GM10248 (cell line): Measurements from ENCODE around the gene KHSRP.
"Not testable (repeated sequence)": the region's sequence is repeated elsewhere in the genome, so short reads cannot be mapped to it uniquely, and the experiment has no call there.

Experiments used
- CTCF ChIA-PET: fragments of 300-600 bp; sonication (Branson Sonifier 250); formaldehyde crosslinking; extraction: SDS; loops from one replicate; lab custom pipeline; 2021; ENCODE audit warnings: antibody characterized with exemption; lab: Yijun Ruan, JAX
- POLR2A ChIA-PET: fragments of 350-650 bp; sonication (Branson Sonifier 250); formaldehyde crosslinking; extraction: SDS; loops from one replicate; lab custom pipeline; 2020; ENCODE audit warnings: antibody characterized with exemption; lab: Yijun Ruan, JAX
- DNase-seq: peaks from one replicate; pipeline ENCODE4 v3.0.0; 2012; ENCODE audit errors: extremely low spot score
- TF ChIP-seq, protein P1 (sequence below): IDR thresholded peaks from 2 replicates; pipeline ENCODE4 v1.5.1; 2012; ENCODE audit warnings: mild to moderate bottlenecking, low read depth; ENCODE audit errors: extremely low read depth, missing control alignments, control extremely low read depth

Gene KHSRP

DNA sequence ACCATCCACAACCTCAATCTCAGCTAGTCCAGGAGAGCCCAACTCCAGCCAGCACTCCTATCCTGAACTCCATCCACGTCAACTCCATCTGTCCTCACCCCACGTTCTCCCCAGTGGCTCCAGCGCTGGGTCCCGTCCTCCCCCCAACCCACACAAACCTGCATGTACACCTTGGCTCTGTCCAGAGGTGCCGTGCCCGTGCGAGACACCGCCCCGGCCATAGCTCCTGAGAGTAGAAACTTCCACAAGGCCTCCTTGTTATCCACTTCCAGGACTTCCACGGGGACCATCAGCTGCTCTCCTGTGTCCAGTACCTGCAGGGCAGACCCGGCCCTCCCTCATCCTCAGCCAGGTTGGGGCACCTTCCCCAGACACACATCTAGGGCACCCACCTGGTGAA lies 7.3 kb upstream of the KHSRP start:
- TF ChIP-seq, protein P1, sequence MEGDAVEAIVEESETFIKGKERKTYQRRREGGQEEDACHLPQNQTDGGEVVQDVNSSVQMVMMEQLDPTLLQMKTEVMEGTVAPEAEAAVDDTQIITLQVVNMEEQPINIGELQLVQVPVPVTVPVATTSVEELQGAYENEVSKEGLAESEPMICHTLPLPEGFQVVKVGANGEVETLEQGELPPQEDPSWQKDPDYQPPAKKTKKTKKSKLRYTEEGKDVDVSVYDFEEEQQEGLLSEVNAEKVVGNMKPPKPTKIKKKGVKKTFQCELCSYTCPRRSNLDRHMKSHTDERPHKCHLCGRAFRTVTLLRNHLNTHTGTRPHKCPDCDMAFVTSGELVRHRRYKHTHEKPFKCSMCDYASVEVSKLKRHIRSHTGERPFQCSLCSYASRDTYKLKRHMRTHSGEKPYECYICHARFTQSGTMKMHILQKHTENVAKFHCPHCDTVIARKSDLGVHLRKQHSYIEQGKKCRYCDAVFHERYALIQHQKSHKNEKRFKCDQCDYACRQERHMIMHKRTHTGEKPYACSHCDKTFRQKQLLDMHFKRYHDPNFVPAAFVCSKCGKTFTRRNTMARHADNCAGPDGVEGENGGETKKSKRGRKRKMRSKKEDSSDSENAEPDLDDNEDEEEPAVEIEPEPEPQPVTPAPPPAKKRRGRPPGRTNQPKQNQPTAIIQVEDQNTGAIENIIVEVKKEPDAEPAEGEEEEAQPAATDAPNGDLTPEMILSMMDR = no peak
- POLR2A ChIA-PET = interaction anchor here (0.6 kb wide), 1 partner anchor 61 kb away, joined by 5 read pairs; no protein-coding TSS in a partner anchor
- no peak for DNase-seq
- CTCF ChIA-PET = no interaction called here

DNA sequence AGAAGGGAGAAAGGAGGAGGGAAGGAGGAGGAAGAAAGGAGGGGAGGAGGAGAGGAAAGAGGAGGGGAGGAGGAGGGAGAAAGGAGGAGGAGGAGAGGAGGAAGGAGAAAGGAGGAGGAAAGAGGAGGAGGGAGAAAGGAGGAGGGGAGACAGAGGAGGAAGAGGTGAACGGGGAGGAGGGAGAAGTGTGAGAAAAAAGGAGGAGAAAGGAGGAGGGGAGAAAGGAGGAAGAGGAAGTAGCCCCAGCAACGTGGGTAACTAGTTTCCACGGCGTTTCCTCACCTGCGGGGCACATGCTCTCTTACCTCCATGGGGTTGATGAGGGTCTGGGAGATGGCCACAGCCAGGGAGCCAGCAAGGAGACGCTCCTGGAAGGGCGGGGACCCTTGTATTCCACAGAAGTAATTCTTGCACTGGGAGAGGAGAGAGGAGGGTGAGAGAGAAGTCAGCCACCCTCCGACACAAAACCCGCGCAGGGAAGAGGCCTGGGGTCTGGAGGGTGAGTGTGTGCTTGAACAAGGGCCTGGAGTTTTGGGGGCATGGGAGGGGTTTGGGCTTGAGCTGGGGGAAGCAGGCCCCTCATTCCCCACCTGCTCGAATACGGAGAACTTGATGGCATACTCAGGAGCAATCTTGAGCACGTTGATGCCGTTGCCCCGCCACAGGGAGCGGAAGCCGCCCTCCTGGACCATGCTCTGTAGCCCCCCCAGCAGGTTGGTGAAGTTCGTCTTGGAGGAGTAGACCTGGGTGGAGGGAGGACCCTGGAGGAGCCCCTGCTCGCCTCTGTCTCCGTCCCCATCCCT lies 5.0 kb upstream of the KHSRP start:
- ChIA-PET POLR2A (no interaction called here), CTCF (interaction anchor here (1.2 kb wide), 1 partner anchor 52 kb away, joined by 3 read pairs; the partner anchor contains the start of gene DENND1C)
- TF ChIP-seq, protein P1 = no peak
- DNase-seq = no peak

DNA sequence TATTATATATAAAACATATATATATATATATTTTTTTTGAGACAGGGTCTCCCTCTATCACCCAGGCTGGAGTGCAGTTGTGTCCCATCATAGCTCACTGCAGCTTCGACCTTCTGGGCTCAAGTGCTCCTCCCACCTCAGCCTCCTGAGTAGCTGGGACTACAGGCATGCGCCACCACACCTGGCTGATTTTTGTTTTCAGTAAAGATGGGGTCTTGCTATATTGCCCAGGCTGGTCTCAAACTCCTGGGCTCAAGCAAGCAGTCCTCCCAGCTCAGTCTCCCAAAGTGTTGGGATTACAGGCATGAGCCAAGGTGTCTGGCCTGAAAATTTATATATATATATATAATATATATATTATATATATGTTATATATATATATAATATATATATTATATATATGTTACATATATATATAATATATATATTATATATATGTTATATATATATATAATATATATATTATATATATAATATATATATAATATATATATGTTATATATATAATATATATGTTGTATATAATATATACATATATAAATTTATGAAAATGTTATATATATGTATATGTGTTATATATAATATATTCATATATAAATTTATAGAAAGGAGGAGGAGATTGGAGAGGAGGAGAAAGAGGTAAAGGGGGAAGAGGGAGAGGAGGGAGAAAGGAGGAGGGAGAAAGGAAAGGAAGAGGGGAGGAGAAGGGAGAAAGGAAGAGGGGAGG lies 4.2 kb upstream of the KHSRP start:
- DNase-seq, POLR2A ChIA-PET, CTCF ChIA-PET: not testable (repeated sequence)

DNA sequence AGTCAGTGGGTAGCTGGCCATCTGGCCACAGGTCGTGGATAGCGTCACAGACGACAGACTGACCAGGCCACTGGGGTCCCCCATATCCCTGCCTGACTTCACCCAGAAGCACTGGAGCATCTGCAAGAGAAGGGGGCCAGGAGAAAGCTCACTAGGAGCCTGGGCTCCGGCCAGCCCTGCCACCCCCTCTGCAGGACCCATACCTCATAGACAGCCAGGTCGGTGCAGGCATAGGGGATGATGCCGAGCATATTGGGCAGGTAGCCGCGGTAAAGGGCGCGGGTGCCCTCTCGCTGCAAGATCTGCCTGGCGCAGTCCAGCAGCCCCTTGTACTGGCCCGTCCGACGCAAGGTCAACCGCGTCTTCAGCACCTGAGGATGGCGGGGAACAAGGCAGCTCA lies 2.5 kb upstream of the KHSRP start:
- CTCF ChIA-PET = interaction anchor here (2.6 kb wide), 1 partner anchor 378 kb away, joined by 6 read pairs; no protein-coding TSS in a partner anchor

DNA sequence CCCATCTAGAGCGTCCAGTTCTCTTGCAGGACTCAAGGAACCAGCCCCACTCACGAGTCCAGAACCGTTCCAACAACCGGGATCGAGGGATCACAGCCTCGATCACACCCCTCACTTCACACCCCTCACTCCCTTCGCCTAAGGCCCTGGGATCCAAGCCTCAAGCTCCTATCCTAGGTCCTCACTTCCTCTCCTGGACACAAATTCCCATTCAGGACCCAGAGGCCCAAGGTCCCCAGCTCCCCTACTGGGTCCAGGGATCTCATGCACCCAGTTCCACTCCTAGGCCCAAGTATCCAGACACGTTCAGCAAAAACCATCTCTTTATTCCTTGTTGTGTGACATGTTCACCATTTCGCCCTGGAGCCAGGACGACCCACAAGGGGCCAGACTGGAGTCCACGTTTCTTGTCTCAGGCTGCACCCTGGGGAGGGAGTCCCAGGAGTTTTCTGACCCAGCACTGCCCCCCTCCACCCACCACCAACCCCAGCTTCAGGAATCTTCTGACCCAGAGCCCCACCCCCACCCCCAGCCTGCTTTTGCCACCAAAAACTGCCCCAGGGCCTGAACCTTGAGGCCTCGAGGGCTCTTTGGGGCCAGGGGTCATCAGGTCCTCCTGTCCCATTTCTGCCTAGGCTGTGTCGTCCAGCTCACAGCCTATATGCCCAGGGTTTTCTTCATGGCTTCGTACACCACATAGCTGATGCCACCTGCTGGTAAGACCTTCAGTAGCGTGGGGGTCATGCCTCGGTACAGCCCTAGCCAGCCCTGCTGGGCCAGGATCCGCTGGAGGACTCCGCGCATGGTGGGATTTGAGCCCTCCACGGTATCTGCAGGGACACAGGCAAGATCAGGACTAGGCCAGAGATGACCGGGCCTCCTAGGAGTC lies 1.4 kb upstream of the KHSRP start:
- TF ChIP-seq, protein P1 = no peak
- POLR2A ChIA-PET = interaction anchor here (0.6 kb wide), 1 partner anchor 156 kb away, joined by 4 read pairs; no protein-coding TSS in a partner anchor
- DNase-seq = no peak
- CTCF ChIA-PET = interaction anchor here (0.9 to 2.6 kb wide), 5 partner anchors 11 to 439 kb away, joined by 3 to 6 read pairs (median 3); no protein-coding TSS in a partner anchor

More for the DNA sequence above, 2.5 kb upstream of the KHSRP start:
- TF ChIP-seq, protein P1 = no peak
- DNase-seq = no peak
- POLR2A ChIA-PET = no interaction called here

DNA sequence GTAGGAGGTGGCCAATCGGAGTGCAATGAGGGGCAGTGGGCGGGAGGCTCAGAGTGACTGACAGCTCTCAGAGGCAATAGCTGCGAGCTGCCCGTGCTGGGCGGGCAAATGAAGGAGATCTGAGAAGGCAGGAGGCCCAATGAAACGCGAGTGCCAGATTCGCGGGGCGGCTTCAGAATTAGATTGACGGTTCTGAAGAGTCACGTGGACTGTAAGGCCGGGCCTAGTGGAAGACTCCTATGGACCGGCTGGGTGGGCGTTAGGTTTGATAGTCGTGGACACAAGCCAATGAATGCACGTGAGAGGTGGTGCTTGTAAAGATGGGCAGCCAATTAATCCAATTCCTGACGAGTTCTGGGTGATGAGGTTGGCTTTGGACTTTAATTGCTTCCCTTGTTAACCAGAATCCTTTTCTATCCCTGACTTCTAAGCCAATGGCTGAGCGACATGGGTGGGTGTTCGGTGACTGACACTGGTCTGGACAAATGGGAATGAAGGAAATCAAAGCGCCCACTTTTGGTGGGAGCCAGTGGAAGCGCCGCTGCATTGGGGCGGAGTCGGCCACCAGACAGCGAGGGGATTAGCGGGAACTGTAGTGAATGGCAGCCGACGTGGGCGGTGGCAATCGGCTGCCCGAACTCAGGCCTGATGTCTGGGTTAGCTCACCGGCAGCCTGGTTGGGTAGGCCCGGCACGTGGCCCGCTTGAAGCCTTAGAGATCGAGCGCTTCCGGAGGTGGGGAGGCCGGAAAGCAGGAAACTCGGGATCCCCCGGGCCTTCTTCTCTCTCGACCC lies 524 bp upstream of the KHSRP start:
- peak; percentile 99 for DNase-seq
- ChIA-PET CTCF (interaction anchor here (0.8 to 2.6 kb wide), 5 partner anchors 11 to 439 kb away, joined by 3 to 6 read pairs (median 3); partner anchors contain the start of gene ALKBH7), POLR2A (interaction anchor here (0.6 to 1.1 kb wide), 6 partner anchors 43 to 163 kb away, joined by 3 to 5 read pairs (median 4); partner anchors contain the start of genes ALKBH7 and DENND1C)
- TF ChIP-seq, protein P1 = peak; percentile 2
